H1 (cell line): ENCODE measurements around the gene ELSPBP1. TPM values are rescaled to one million over a fixed set of nuclear protein-coding genes. Genes with fewer than 3 reads are reported as not detected.

Experiments used
- CTCF ChIA-PET: fragments of 300-600 bp; sonication (Branson Sonifier 250); formaldehyde crosslinking; loops from one replicate; lab custom pipeline; 2021; ENCODE audit not compliant: partially characterized antibody; lab: Charles Lee
- POLR2A ChIA-PET: fragments of 300-600 bp; sonication (Branson Sonifier 250); formaldehyde crosslinking; loops from one replicate; lab custom pipeline; 2021; ENCODE audit warnings: inconsistent platforms; ENCODE audit not compliant: partially characterized antibody; lab: Charles Lee
- DNase-seq, 2 experiments: peaks; one replicate each; pipeline versions ENCODE4 v3.0.0 to v3.0.0-alpha.2; 2010 to 2022; ENCODE audit warnings: low spot score in 2 of 2, low read depth in 1 of 2, mixed read lengths in 1 of 2
- FAIRE-seq: peaks from 2 replicates; lab custom pipeline; 2011; peaks lifted over from hg19 to GRCh38; lab: Jason Lieb, UNC
- H2AFZ ChIP-seq: 2 replicates; pipeline ENCODE4 v1.8.1; 2012; ENCODE audit warnings: low read length, inconsistent platforms
- H2AK5ac ChIP-seq: 2 replicates; pipeline ENCODE4 v1.6.1; 2013; ENCODE audit warnings: low read depth, low read length
- H2BK120ac ChIP-seq: replicated peaks from 2 replicates; pipeline ENCODE3; 2013; ENCODE audit warnings: low read depth, low read length, inconsistent platforms
- H2BK12ac ChIP-seq: 2 replicates; pipeline ENCODE4 v1.6.1; 2013; ENCODE audit warnings: low read depth, low read length
- H2BK15ac ChIP-seq: 2 replicates; pipeline ENCODE4 v1.6.1; 2013; ENCODE audit warnings: low read length
- H2BK20ac ChIP-seq: 2 replicates; pipeline ENCODE4 v1.6.1; 2013; ENCODE audit warnings: low read length
- H2BK5ac ChIP-seq: 2 replicates; pipeline ENCODE4 v1.6.1; 2013; ENCODE audit warnings: low read depth, low read length
- H3K14ac ChIP-seq: 2 replicates; pipeline ENCODE4 v1.6.1; 2013; ENCODE audit warnings: inconsistent platforms; ENCODE audit not compliant: insufficient read length
- H3K18ac ChIP-seq: 2 replicates; pipeline ENCODE4 v1.6.1; 2013; ENCODE audit warnings: low read length; ENCODE audit errors: extremely low read depth
- H3K23ac ChIP-seq: 2 replicates; pipeline ENCODE4 v1.6.1; 2013; ENCODE audit warnings: inconsistent platforms; ENCODE audit not compliant: insufficient read length
- H3K23me2 ChIP-seq: 2 replicates; pipeline ENCODE4 v1.6.1; 2013; ENCODE audit warnings: low read depth, low read length
- H3K27ac ChIP-seq: 2 replicates; pipeline ENCODE4 v1.6.1; 2011; ENCODE audit warnings: low read depth, low read length, inconsistent platforms
- H3K27me3 ChIP-seq, 4 experiments: replicated peaks in 1 of 4; 1 replicate in 1 of 4; 2 replicates in 3 of 4; pipeline versions ENCODE4 v1.6.1 to v1.8.1; 2011 to 2013; ENCODE audit warnings: low read length in 3 of 4, mild to moderate bottlenecking in 3 of 4, inconsistent platforms in 2 of 4, mixed read lengths in 2 of 4, moderate library complexity in 1 of 4; ENCODE audit not compliant: control insufficient read depth in 3 of 4, insufficient read depth in 3 of 4; ENCODE audit errors: extremely low read depth in 1 of 4
- H3K36me3 ChIP-seq, 4 experiments: 2 replicates each; pipeline versions ENCODE4 v1.6.1 to v1.8.1; 2011 to 2013; ENCODE audit warnings: mild to moderate bottlenecking in 4 of 4, low read length in 3 of 4, moderate library complexity in 2 of 4, control low read depth in 1 of 4, inconsistent platforms in 1 of 4; ENCODE audit not compliant: insufficient read depth in 4 of 4, control insufficient read depth in 2 of 4
- H3K4ac ChIP-seq: replicated peaks from 2 replicates; pipeline ENCODE3; 2013; ENCODE audit warnings: low read length, low read depth, mixed read lengths, inconsistent platforms; ENCODE audit not compliant: insufficient read length
- H3K4me1 ChIP-seq, 4 experiments: replicated peaks in 1 of 4; 1 replicate in 1 of 4; 2 replicates in 3 of 4; pipeline versions ENCODE4 v1.6.1 to v1.8.1; 2011 to 2013; ENCODE audit warnings: low read length in 3 of 4, inconsistent platforms in 2 of 4, mixed read lengths in 1 of 4; ENCODE audit not compliant: insufficient read depth in 4 of 4, control insufficient read depth in 3 of 4
- H3K4me2 ChIP-seq, 2 experiments: 2 replicates each; pipeline versions ENCODE4 v1.6.1 to v1.8.1; 2011 to 2013; ENCODE audit warnings: low read depth in 2 of 2, low read length in 2 of 2, control low read depth in 1 of 2, inconsistent platforms in 1 of 2, mild to moderate bottlenecking in 1 of 2; ENCODE audit not compliant: insufficient read depth in 1 of 2
- H3K4me3 ChIP-seq, 4 experiments: fragments of 200-600, 300-600 bp in 1 of 4; sonication (generic), shearing (Covaris generic), sonication (Bioruptor Twin) in 1 of 4; 2 replicates each; pipeline versions ENCODE4 v1.5.1 to v1.8.1; 2011 to 2016; ENCODE audit warnings: low read length in 4 of 4, low read depth in 3 of 4, control low read depth in 2 of 4, inconsistent platforms in 2 of 4, mild to moderate bottlenecking in 2 of 4, mixed read lengths in 1 of 4, moderate library complexity in 1 of 4; ENCODE audit not compliant: insufficient read depth in 2 of 4; ENCODE audit errors: extremely low read depth in 1 of 4
- H3K56ac ChIP-seq: replicated peaks from 2 replicates; pipeline ENCODE3; 2013; ENCODE audit warnings: low read depth, mild to moderate bottlenecking, mixed read lengths, low read length, inconsistent platforms; ENCODE audit not compliant: insufficient read length
- H3K79me1 ChIP-seq: 2 replicates; pipeline ENCODE4 v1.6.1; 2013; ENCODE audit warnings: low read depth, low read length, control low read depth
- H3K79me2 ChIP-seq, 2 experiments: 2 replicates each; pipeline versions ENCODE4 v1.6.1 to v1.8.1; 2012 to 2013; ENCODE audit warnings: low read length in 2 of 2, mild to moderate bottlenecking in 2 of 2, inconsistent platforms in 1 of 2; ENCODE audit not compliant: insufficient read depth in 2 of 2, control insufficient read depth in 1 of 2
- H3K9ac ChIP-seq, 4 experiments: replicated peaks in 1 of 4; 1 replicate in 1 of 4; 2 replicates in 3 of 4; pipeline versions ENCODE4 v1.6.1 to v1.8.1; 2011 to 2013; ENCODE audit warnings: low read depth in 3 of 4, low read length in 3 of 4, control low read depth in 2 of 4, mild to moderate bottlenecking in 2 of 4, moderate library complexity in 2 of 4, inconsistent platforms in 1 of 4; ENCODE audit errors: extremely low read depth in 1 of 4
- H3K9me3 ChIP-seq, 2 experiments: 2 replicates each; pipeline versions ENCODE4 v1.6.1 to v1.8.1; 2012 to 2013; ENCODE audit warnings: mild to moderate bottlenecking in 2 of 2, moderate library complexity in 2 of 2, control low read depth in 1 of 2, inconsistent platforms in 1 of 2, low read depth in 1 of 2, low read length in 1 of 2, mixed read lengths in 1 of 2; ENCODE audit not compliant: insufficient read depth in 2 of 2
- H4K20me1 ChIP-seq, 2 experiments: replicated peaks in 1 of 2; 2 replicates each; pipeline versions ENCODE3 to v1.8.1; 2011 to 2013; ENCODE audit warnings: inconsistent platforms in 2 of 2, low read length in 2 of 2, mild to moderate bottlenecking in 1 of 2; ENCODE audit not compliant: insufficient read depth in 2 of 2, control insufficient read depth in 1 of 2
- H4K5ac ChIP-seq: 2 replicates; pipeline ENCODE4 v1.6.1; 2013; ENCODE audit warnings: low read length, low read depth, mixed read lengths, inconsistent platforms; ENCODE audit not compliant: insufficient read length
- H4K8ac ChIP-seq: 2 replicates; pipeline ENCODE4 v1.8.0; 2013; ENCODE audit warnings: mild to moderate bottlenecking, moderate library complexity, low read length, inconsistent platforms; ENCODE audit not compliant: insufficient read depth; ENCODE audit errors: extremely low read depth
- H4K91ac ChIP-seq: replicated peaks from 2 replicates; pipeline ENCODE3; 2013; ENCODE audit warnings: low read length, mixed read lengths, inconsistent platforms; ENCODE audit not compliant: insufficient read length
- CREB1 ChIP-seq: IDR thresholded peaks from 2 replicates; pipeline ENCODE4 v1.6.1; 2012; ENCODE audit warnings: inconsistent platforms
- WGBS, 2 experiments: shearing (Covaris generic) in 1 of 2; methylation state at CpG; one replicate each; pipeline versions ENCODE4 v1.1.6 to v1.1.7; 2013 to 2015; ENCODE audit warnings: low lambda C conversion rate in 2 of 2, mixed read lengths in 2 of 2, inconsistent platforms in 1 of 2, low coverage in 1 of 2, missing lambda C conversion rate in 1 of 2; ENCODE audit not compliant: insufficient replicate concordance in 2 of 2, insufficient coverage in 1 of 2, insufficient read length in 1 of 2; ENCODE audit errors: extremely low coverage in 1 of 2, missing lambda C conversion rate in 1 of 2; 5-methylcytosine and 5-hydroxymethylcytosine counted together
- polyA plus RNA-seq, 7 experiments: library from polyadenylated mRNA; depleted of rRNA in 3 of 7; stranded (reverse) in 5 of 7; unstranded in 2 of 7; fragments of >200 nt in 5 of 7; fragments of 200-250 nt in 2 of 7; gene quantifications; 1 replicate in 5 of 7; 2 replicates in 1 of 7; 4 replicates in 1 of 7; pipeline versions ENCODE4 v1.2.1 to v1.2.3, GENCODE V29; 2011 to 2013; ENCODE audit warnings: missing spikeins in 2 of 7, mixed read lengths in 2 of 7
- total RNA-seq: library from RNA; stranded (reverse); fragmentation: NEBNext Ultra II Directional; extraction: Animal tissue kit (Norgen Biotek cat#: 25700); gene quantifications from 2 replicates; pipeline ENCODE4 v1.2.1, GENCODE V29; 2021

ELSPBP1 gene
- total and polyA plus RNA-seq, 2 of the 8 experiments (the other 6 are each of a cell fraction or from before 2014, with no cell fraction given) = not detected

GRCh38 chr19:47998800-47999199 is 4.4 kb downstream of the ELSPBP1 start:
- no peak overlapping the region for H4K8ac ChIP-seq
- POLR2A ChIA-PET = no interaction called here
- TF ChIP-seq CREB1 = no peak

More at GRCh38 chr19:47998800-47999199, 4.4 kb downstream of the ELSPBP1 start:
- Histone ChIP-seq H3K9me3 (no peaks in the 10 kb centered on the region), H3K4ac (no peak overlapping the region), H2BK120ac (no peak overlapping the region), H3K9ac (no peak overlapping the region), H3K27ac (no peak overlapping the region), H3K79me1 (no peaks in the 10 kb centered on the region), H3K23me2 (peaks cover 4% of the 10 kb centered on the region; the same call in 1 of the 2 replicates), H3K79me2 (no peaks in the 10 kb centered on the region), H3K23ac (no peak overlapping the region), H4K20me1 (peaks cover 0 to 2% of the 10 kb centered on the region in 2 experiments), H2AK5ac (no peak overlapping the region), H2BK5ac (no peak overlapping the region), H2BK15ac (no peak overlapping the region), H3K4me3 (no peak overlapping the region), H2BK20ac (no peak overlapping the region), H2AFZ (no peak overlapping the region), H3K56ac (no peak overlapping the region), H3K14ac (no peak overlapping the region), H3K36me3 (no peaks in the 10 kb centered on the region), H4K5ac (no peak overlapping the region), H4K91ac (no peak overlapping the region), H3K18ac (no peak overlapping the region), H2BK12ac (no peak overlapping the region), H3K4me2 (no peak overlapping the region), H3K4me1 (no peaks in the 10 kb centered on the region), H3K27me3 (no peaks in the 10 kb centered on the region)
- FAIRE-seq = no peak
- WGBS, 2 experiments = 98% methylated on average over 5 of the region's 6 CpGs; no CpG with 5 or more reads in 1 of the 2 experiments
- CTCF ChIA-PET = interaction anchor here (0.7 kb wide), 1 partner anchor 1480 kb away, joined by 3 read pairs; no protein-coding TSS in a partner anchor
- no peak for DNase-seq
